ENCODE results near the gene GDAP1L1.
A peak's percentile ranks its signal among the peaks of the same experiment; 100 is the strongest.

Gene GDAP1L1

GRCh38 chr20:44247131-44247571 lies at the start of gene GDAP1L1:
TSS of gene GDAP1L1 (plus strand) at chr20:44247308. CDS start at chr20:44247335, 27 bp downstream.
- DNase-seq (ENCODE audit: low read depth in 2 of 2): no peak

GRCh38 chr20:44198872-44199271 lies 48.2 kb upstream of the GDAP1L1 start:
- DNase-seq (ENCODE audit: low read depth in 2 of 2): no peak

DNA sequence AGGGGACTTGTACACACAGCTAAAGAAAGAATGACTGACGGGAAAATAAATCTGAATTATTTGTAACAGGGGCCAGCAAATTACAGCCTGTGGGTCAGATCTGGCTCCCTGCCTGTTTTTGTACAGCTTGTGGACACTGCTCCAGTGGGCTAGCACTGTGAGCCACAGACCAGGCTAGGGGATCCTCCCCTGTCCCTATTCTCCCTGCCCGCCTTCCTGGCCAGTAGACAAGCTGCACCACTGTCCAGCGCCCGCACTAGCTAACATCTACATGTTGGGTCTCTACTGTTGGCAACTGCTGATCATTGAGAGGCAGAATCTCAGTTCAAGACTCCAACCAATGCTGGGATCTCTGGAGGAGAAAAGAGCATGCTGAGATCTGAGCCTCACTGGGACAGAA lies 47.2 kb upstream of the GDAP1L1 start:
- no peak for DNase-seq (ENCODE audit: low read depth in 2 of 2)

DNA sequence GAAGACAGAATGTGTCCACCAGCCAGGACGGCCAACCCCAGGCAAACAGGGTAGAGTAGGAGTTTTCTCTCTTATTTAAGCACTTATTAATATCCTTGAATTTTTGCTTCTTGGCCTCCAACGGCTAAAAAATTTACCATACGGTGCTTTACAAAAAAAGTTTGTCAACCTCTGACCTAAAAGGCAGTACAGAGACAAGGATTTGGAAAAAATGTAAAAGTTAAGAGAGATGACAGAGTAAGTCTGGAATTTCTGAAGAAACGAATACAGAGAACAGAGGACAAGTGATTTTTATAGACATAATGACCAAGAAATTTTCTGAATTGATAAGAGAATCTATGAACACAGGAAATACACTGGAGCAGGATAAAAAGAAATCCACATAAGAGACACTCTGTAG lies 46.7 kb upstream of the GDAP1L1 start:
- no peak for DNase-seq (ENCODE audit: low read depth in 2 of 2)

DNA sequence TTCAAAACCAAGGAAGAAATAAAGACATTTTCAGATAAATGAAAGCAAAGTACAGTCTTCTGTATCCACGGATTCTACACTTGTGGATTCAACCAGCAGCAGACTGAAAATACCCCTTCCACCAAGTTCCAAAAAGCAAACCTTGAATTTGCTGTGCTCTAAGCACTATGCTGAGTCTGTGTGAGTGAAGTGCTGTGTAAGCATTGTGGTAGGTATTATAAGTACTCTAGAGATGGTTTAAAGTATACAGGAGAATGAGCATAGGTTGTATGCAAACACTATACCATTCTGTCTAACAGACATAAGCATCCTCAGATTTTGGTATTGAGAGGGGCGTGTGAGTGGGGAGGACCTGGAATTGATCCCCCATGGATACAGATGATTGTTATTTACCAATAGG lies 46.1 kb upstream of the GDAP1L1 start:
- DNase-seq (ENCODE audit: low read depth in 2 of 2): no peak

GRCh38 chr20:44203161-44203560 lies 43.9 kb upstream of the GDAP1L1 start:
- DNase-seq (ENCODE audit: low read depth in 2 of 2): no peak

- DNase-seq (ENCODE audit: low read depth in 2 of 2): no peak
These were observed 42.8 kb upstream of the GDAP1L1 start for GRCh38 chr20:44204156-44204831.

GRCh38 chr20:44204832-44205215 lies 42.3 kb upstream of the GDAP1L1 start:
- DNase-seq (ENCODE audit: low read depth in 2 of 2): no peak

- DNase-seq (ENCODE audit: low read depth in 2 of 2): no peak
These were observed 41.0 kb upstream of the GDAP1L1 start for GRCh38 chr20:44206132-44206531.

- no peak for DNase-seq (ENCODE audit: low read depth in 2 of 2)
These were observed 39.9 kb upstream of the GDAP1L1 start for GRCh38 chr20:44207126-44207723.

GRCh38 chr20:44208165-44208564 lies 38.9 kb upstream of the GDAP1L1 start:
- no peak for DNase-seq (ENCODE audit: low read depth in 2 of 2)

DNA sequence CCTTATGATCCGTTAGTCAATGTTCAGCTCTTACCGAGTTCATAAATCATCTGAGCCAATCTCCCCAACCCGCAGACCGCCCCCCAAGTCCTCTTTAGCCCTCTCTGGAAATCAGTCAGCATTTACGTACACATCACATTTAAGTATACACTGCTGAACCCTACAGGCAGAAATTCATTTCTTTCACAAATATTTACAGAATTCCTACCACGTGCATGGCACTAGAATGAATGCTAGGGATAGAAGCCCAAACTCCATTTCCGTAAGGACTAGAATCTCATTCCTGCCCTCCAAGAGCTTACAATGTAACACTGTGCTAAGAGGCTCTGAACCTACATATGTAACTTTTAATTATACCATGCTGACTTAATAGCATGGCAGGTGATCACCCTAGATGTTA lies 38.3 kb upstream of the GDAP1L1 start:
- DNase-seq (ENCODE audit: low read depth in 2 of 2): no peak

DNA sequence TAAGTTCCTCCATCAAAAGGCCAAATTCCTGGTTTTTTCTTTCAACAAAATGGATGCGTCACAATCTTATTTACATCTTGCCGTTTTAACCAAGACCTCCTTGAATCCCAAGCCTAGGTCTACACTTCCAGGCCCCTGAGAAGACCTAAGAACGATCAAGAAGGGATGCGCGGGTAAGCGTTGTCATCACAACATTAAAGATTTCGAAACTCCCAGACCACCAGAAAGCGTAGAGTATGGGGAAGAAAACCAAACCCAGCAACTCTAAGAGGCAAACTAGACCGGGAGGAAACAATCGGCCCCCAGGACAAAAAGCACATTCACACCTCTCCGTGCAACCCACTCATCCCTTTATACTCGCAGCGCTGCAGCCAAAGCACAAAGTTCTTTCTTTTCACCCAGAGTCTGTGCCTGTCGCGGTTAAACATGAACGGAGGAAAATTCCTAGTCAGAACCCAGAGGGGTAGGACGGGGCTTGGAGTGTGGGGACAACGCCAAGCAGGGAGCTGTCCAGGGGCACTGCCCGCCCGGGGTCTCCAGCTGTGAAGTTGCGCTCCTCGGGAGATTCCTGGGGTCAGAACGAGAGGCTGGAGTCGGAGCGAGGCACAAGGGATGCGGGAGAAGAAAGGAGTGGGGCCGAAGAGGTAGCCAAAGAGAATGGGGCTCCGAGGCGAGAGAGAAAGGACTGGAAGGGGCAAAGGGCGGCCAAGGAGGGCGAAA lies 37.3 kb upstream of the GDAP1L1 start:
- DNase-seq (ENCODE audit: low read depth in 2 of 2): no peak

GRCh38 chr20:44210406-44211176 lies 36.5 kb upstream of the GDAP1L1 start, which contains the start of gene OSER1:
TSS of gene OSER1 (minus strand) at chr20:44210771. CDS start at chr20:44206957, 3,814 bp downstream.
- DNase-seq (ENCODE audit: low read depth in 2 of 2): peak; percentile 95 to 96

- no peak for DNase-seq (ENCODE audit: low read depth in 2 of 2)
These were observed 35.7 kb upstream of the GDAP1L1 start for GRCh38 chr20:44211177-44212039.

- no peak for DNase-seq (ENCODE audit: low read depth in 2 of 2)
These were observed 34.3 kb upstream of the GDAP1L1 start for GRCh38 chr20:44212792-44213191.

DNA sequence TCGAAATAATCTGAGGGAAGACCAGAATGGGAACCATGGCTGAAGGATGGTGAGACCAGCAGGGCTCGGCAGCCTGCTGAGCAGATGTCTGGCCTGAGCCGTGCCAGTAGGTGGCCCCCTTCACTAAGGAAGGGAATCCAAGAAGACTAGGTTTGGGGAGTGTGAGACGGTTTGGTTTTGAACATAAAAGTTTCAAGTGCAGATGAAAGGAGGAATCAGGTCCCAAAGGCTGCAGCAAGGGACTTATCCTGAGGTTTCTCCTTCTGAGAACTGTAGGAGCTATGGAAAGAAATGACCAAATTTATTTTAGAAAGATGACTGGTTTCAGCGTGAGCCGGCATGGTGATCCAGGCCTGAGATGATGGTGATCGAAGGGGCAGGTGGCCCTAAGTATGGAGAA lies 32.0 kb upstream of the GDAP1L1 start:
- peak; percentile 43 to 55 for DNase-seq (ENCODE audit: low read depth in 2 of 2)

DNA sequence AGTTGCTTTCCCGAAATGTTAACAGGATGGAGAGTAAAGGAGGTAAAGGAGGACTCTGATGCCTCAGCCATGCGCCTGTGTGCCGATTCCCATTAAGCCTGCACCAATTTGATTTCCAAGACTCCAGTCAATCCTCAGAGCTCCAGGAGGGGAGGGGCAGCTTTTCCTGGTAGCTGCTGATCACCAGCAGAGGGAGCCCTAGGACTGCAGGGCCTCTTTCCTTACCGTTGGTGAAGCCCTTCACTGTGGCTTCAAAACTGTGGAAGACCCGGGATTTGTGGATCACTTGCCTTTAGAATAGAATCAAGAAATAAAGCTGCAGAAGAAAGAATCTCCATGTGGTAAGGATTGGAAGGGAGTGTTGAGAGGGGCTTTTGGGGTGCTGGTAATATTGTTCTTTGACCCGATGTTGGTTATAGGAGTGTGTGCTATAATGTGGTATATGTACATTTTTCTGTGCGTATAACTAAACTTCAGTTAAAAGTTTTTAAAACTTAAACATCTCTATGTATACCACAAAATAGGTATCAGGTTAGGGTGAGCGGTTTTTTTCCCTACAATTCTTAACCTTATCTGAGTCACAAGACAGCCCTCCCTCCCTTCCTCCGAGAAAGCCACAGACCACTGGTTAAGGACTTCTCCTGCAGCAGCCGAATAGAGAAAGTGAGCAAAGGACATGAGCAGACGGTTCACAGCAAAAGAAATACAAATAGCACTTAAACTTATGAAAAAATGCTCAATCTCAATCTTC lies 29.6 kb upstream of the GDAP1L1 start:
- DNase-seq (ENCODE audit: low read depth in 2 of 2): peak; percentile 48 to 50

DNA sequence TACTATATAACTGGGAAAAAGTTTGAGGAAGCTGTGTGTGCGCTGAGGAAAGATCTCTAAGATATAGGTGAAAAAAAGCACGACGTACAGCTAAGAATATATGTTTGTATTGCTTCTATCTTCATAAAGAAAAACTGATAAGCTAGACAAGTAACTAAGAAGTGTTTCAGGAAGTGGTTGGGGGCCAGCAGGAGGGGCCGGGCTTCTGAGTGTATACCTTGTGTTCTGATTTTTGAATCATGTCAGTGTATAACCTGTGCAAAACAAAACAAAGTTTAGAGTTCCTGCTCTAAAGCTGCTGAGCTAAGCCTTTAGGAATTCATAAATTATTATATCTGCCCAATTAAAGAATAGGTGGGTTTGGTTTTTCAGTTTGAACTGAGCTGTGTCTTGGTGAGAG lies 28.7 kb upstream of the GDAP1L1 start:
- DNase-seq (ENCODE audit: low read depth in 2 of 2): no peak

GRCh38 chr20:44219170-44219730 lies 27.9 kb upstream of the GDAP1L1 start:
- no peak for DNase-seq (ENCODE audit: low read depth in 2 of 2)

Data from activated CD4-positive, alpha-beta T cell treated with anti-CD3 and anti-CD28 coated beads for 24 hours (primary cell).